ENCODE data around the gene GRHL3.

GRHL3 gene

GRCh38 chr1:24393892-24394291 lies 74.7 kb downstream of the GRHL3 start:
- TF ChIP-seq SPI1 (IDR thresholded peaks at IDR 0.05; ENCODE audit: low read depth, low read length), result no peak
- TF ChIP-seq PAX5 (IDR thresholded peaks at IDR 0.05; ENCODE audit: insufficient read depth, low read length, severe bottlenecking), result no peak
- no peak for FAIRE-seq

DNA sequence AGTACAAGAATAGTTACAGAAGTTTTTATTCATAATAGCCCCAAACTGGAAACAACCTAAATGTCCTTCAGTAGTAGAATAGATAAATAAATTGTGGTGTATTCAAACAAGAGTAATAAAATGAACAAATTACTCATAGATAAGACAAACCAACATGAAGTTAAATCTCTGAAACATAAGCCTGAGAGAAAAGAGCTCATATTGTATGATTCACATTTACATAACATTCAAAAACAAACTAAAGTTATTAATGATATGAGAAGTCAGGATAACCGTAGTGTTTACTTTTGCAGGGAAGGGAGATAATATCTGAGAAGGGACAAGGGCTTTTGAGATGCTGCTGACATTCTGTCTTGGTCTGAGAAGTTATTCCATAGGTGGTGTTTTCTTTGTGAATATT lies 80.9 kb downstream of the GRHL3 start:
- TF ChIP-seq TAF1 (IDR thresholded peaks at IDR 0.05; ENCODE audit: low read depth, low read length) (no peak), POLR2A (IDR thresholded peaks at IDR 0.05; ENCODE audit: low read depth, low read length) (no peak), POU2F2 (IDR thresholded peaks at IDR 0.05; ENCODE audit: low read depth, low read length) (no peak), PAX5 (IDR thresholded peaks at IDR 0.05; ENCODE audit: insufficient read depth, low read length, severe bottlenecking) (no peak), POLR2AphosphoS5 (IDR thresholded peaks at IDR 0.05; ENCODE audit: low read depth, low read length) (no peak), SPI1 (IDR thresholded peaks at IDR 0.05; ENCODE audit: low read depth, low read length) (no peak)
- DNase-seq (ENCODE audit: insufficient read length, low spot score) (no peak), FAIRE-seq (no peak)

More at GRCh38 chr1:24393892-24394291, 74.7 kb downstream of the GRHL3 start:
- no peak for DNase-seq (ENCODE audit: insufficient read length, low spot score)

DNA sequence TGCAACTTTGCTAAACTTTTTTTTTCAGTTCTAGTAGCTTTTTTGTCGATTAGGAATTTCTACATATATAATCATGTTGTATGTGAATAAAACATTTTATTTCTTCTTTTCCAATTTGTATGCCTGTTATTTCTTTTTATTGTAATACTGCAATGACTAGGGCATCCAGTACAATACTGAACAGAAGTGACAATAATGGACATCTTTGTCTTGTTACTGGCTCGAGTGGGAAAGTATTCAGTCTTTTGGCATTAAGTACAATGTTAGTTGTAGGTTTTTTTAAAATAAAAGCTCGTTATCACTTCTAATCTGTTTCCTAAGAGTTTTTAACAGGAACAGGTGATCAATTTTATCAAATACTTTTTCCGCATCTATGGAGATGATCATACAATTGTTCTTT lies 84.6 kb downstream of the GRHL3 start:
- FAIRE-seq, result no peak
- DNase-seq (ENCODE audit: insufficient read length, low spot score), result no peak
- TF ChIP-seq SPI1 (IDR thresholded peaks at IDR 0.05; ENCODE audit: low read depth, low read length), result no peak
- TF ChIP-seq POLR2A (IDR thresholded peaks at IDR 0.05; ENCODE audit: low read depth, low read length), result no peak
- TF ChIP-seq POU2F2 (IDR thresholded peaks at IDR 0.05; ENCODE audit: low read depth, low read length), result no peak

Measured in GM12891 (cell line).